GM18511 (cell line): ENCODE data around the gene CIAPIN1.
"Not testable (repeated sequence)": the region's sequence is repeated elsewhere in the genome, so short reads cannot be mapped to it uniquely, and the experiment has no call there.

Source experiments
- ATAC-seq: cut with Tn5 transposase; IDR thresholded peaks from one replicate; pipeline ENCODE4 v1.9.1; 2021; ENCODE audit warnings: mild to moderate bottlenecking, moderate library complexity; ENCODE audit not compliant: unreplicated experiment

The CIAPIN1 gene

DNA sequence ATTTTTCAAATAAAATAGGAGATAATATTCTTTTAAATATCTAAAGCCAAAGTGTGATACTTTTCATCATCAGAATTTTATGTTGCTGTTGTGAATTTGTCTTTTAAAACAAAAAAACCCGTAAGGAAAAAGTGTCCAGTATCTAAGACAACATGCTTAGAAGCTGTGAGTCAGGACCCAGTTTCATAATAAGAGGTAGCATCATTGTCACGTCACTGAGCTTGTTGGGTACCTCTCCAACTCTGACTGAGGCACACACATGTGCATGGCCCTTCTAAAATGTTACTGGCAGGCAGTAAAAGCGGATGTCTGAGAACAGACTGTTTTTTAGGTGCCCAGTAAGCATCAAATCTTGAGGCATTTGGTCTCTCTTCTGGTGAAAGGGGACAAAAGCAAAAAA lies 2.5 kb downstream of the CIAPIN1 start:
- no peak for ATAC-seq

- ATAC-seq: not testable (repeated sequence)
These were observed 6.6 kb downstream of the CIAPIN1 start for GRCh38 chr16:57440551-57440950.

DNA sequence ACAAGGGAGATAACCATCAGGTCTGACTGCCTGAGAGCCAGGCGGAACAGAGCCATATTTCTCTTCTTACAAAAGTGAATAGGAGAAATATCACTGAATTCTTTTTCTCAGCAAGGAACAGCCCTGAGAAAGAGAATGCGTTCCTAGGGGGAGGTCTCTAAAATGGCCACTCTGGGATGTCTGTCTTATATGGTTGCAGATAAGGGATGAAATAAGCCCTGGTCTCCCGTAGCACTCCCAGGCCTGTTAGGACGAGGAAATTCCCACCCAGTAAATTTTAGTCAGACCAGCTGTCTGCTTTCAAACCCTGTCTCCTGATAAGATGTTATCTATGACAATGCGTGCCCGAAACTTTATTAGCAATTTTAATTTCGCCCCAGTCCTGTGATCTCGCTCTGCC lies 7.2 kb downstream of the CIAPIN1 start:
- not testable (repeated sequence) for ATAC-seq

DNA sequence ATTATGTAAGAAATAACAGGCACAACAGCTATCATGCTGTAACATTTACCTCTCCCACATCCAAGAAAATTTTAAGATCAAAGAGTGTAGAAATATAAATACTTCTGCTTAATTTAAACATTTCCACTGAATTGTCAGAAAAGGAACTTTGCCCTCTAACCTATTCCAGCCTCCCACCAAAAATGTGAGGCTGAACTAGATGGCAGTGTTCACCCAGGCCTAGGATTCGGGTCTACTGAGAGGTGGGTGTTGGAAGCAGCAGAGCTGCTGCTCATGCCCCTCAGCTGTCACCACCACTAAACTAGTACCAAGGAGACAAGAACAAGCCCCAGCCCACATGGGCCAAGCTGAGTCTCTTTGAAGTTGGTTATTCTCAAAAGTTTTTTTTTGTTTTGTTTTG lies 11.3 kb downstream of the CIAPIN1 start:
- no peak for ATAC-seq

- ATAC-seq: no peak
These were observed 13.2 kb downstream of the CIAPIN1 start for GRCh38 chr16:57434003-57434402.

DNA sequence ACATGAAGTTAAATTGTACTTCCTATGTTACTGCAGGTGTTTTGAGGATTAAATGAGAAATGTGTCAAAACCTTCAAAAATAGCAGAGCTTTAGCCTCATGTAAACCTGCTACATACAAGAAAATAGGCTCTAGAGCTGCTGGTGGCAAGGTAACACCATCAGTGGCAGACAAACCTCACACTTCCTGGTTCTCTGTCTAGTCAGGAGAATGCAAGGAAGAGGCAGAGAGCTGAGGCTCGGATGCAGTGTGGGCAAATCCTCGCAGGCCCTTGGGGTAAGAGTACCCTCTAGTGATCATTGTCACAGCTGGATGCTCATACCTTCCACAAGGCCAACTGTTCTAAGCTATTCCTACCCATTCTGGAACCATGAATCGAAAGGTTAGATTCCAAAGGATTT lies 14.2 kb downstream of the CIAPIN1 start:
- ATAC-seq: no peak

DNA sequence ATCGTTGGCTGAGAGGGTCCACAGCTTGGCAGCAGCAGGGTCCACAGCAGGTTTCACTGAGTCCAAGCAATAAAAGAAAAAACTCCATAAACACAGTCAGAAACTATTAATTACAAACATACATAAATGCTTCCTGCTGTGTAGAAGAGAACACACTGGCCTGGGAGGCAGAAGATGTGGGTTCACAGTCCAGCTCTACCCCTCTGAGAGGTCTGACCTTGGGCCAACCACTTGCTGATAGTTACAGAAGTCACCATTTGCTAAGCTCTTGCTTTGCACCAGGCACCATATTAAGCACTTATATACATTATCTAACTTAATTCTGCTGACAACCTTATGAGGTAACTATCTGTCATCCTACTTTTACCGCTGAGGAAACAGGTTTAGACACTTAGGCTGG lies 14.7 kb downstream of the CIAPIN1 start:
- ATAC-seq: no peak

DNA sequence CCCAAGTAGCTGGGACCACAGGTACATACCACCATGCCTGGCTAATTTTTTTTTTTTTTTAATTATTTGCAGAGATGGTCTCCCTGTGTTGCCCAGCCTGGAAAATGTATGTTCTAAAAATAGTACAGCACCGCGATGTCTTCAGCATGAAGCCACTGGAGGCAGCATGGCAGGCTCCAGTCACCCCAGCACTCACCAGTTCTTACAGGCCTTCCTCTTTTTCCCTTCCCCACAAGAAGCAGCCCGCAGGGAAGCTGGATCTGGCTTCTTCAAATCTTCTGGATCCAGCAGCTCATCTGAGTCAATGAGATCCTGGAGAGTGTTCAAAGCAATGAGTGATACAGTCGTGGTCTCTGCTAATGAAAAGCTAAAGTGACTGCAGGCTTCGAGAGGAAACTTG lies 16.2 kb downstream of the CIAPIN1 start:
- no peak for ATAC-seq

- ATAC-seq: no peak
These were observed 19.4 kb downstream of the CIAPIN1 start for GRCh38 chr16:57427824-57428223.

GRCh38 chr16:57427307-57427706 lies 19.9 kb downstream of the CIAPIN1 start:
- ATAC-seq: no peak

- no peak for ATAC-seq
These were observed 20.8 kb downstream of the CIAPIN1 start for GRCh38 chr16:57426356-57426755.

DNA sequence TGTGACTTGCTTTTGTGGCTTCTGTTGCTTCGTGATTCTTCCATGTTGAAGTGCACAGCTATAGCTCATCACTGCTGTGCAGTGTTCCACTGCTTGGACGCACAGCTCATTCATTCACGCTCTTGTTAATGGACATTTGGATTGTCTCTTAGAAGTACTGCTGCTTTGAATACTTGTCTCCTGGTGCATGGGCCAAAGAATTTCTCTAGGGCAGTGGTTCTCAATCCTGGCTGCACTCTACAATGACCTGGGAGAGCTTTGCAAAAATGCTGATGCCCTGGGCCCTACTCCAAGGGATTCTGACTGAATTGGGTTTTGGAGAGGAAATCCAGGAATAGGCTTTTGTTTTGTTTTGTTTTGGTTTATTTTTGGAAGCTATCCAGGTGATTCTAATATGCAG lies 22.6 kb downstream of the CIAPIN1 start:
- no peak for ATAC-seq

GRCh38 chr16:57423152-57423551 lies 24.0 kb downstream of the CIAPIN1 start:
- no peak for ATAC-seq

DNA sequence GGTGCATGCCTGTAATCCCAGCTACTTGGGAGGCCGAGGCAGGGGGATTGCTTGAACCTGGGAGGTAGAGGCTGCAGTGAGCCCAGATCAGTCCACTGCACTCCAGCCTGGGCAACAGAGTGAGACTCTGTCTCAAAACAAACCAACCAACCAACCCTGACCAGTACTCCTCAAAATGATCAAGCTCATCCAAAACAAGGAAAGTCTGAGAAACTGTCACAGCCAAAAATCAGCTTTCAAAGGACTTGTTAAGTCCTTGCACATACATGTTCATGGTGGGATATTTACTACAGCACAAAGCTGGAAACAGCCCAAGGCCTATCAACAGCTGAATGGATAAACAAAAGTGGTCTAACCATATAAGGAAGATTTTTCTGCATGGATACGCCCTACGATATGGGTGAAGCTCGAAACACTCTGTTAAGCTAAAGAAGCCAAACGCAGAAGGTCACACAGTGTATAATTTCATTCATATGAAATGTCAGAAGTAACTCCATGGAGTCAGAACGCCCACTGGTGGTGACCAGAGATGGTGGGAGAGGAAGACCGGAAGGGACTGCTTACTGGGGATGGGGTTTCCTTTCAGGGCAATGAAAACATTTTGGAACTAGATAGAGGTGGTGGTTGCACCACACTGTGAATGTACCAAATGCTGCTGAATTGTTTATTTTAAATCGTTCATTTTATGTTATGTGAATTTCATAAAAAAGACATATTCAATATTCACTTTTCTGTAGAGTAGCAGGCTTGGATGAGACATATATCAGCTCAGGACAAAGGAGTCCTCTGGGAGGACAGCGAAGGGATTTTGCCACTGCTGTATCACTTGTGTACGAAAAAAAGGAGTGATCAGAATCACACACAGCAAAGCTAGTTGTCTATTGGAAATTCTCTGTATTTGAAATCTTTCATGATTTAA lies 24.9 kb downstream of the CIAPIN1 start:
- ATAC-seq: no peak

- no peak for ATAC-seq
These were observed 27.7 kb downstream of the CIAPIN1 start for GRCh38 chr16:57419506-57419905.

- no peak for ATAC-seq
These were observed 31.1 kb downstream of the CIAPIN1 start for GRCh38 chr16:57416084-57416483.

GRCh38 chr16:57413733-57414132 lies 33.5 kb downstream of the CIAPIN1 start:
- peak; percentile 10 for ATAC-seq

- ATAC-seq: peak; percentile 81
These were observed 33.9 kb downstream of the CIAPIN1 start for GRCh38 chr16:57413301-57413730.

GRCh38 chr16:57412584-57412983 lies 34.6 kb downstream of the CIAPIN1 start:
- ATAC-seq: no peak

DNA sequence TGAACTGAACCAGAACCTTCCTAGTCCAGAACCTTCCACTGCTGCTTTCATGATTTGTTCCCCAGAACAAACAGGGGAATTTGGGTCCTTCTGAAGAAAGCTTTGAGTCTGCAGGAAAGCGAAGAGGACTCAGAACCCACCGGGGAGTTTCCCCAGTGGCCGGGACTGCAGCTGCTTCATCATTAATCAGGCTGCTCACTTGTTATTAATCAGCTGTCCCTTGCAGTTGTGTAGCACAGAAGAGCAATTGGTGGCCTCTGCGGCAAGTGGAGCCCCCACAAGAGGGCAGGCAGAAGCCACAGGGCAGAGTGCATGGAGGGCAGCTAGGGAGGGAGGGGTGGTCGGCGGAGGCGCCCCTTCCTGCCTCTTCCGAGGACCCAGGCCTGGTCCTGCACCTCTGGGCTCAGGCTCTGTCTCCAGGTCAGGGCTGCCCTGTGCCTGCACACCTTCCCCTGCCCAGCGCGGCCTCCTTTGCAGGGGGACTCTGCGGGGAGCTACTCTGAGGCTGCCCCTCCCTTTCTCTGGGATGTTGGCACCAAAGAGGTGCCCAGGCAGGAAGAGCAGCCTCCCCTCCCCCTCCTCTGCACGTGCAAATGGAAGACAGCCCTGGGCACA lies 35.7 kb downstream of the CIAPIN1 start:
- no peak for ATAC-seq

DNA sequence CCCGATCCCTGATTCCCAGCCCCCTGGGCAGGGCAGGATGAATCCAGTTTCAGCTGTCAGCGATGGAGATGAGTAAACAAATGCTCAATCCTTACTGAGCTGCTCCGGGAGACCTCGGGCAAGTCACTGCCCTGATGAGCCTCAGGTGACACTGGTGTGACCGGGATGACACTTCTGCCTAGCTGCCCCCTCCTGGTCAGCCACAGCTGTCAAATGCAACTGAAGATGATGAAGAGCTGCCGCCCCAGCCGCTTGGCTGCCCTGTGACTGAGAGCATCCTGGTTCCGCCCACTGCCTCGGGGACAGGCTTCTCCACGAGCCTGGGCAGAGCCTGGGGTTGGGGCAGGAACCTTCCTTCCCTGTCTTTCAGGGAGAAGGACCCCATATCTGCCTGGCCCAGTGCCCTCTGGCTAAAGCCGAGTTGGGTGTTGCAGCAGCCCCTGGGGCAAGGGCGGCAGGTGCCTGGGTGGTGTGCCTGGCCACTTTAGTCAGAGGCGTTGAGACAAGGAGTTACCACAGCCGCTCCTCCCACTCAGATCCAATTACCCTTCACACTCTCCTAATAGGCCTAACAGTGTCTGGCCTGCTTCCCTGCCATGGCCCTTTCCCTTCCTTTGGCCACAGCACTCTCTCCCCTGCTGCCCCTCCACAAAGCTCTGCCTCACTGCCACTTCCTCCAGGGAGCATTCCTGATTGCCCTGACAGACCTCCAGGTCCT lies 37.2 kb downstream of the CIAPIN1 start:
- ATAC-seq: no peak

- no peak for ATAC-seq
These were observed 38.1 kb downstream of the CIAPIN1 start for GRCh38 chr16:57409065-57409464.
